Liver (tissue), 9 donors: Measurements from ENCODE around the gene FREM2. TPM values are rescaled to one million over a fixed set of nuclear protein-coding genes. Genes with fewer than 3 reads are reported as not detected.

ENCODE experiments used
- DNase-seq: peaks from one replicate; pipeline ENCODE4 v3.0.0-alpha.2; 2017; ENCODE audit warnings: low spot score
- H3K27ac ChIP-seq, 2 donors: one replicate each; pipeline ENCODE4 v1.7.0; 2013; ENCODE audit warnings: inconsistent platforms in 2 of 2, low read length in 2 of 2, control low read depth in 1 of 2, low read depth in 1 of 2, mild to moderate bottlenecking in 1 of 2
- H3K27me3 ChIP-seq, 4 donors: one replicate each; pipeline versions ENCODE4 v1.6.1 to v1.7.0; 2013; ENCODE audit warnings: low read length in 3 of 4, inconsistent platforms in 1 of 4, mild to moderate bottlenecking in 1 of 4, moderate library complexity in 1 of 4; ENCODE audit not compliant: control insufficient read depth in 4 of 4, insufficient read depth in 4 of 4
- H3K36me3 ChIP-seq, 4 donors: one replicate each; pipeline versions ENCODE4 v1.6.1 to v1.7.0; 2013; ENCODE audit warnings: low read length in 3 of 4, mild to moderate bottlenecking in 3 of 4, low read depth in 1 of 4, moderate library complexity in 1 of 4; ENCODE audit not compliant: control insufficient read depth in 4 of 4, insufficient read depth in 3 of 4
- H3K4me1 ChIP-seq, 4 donors: one replicate each; pipeline versions ENCODE4 v1.6.1 to v1.7.0; 2013; ENCODE audit warnings: low read length in 3 of 4, mild to moderate bottlenecking in 3 of 4, moderate library complexity in 1 of 4; ENCODE audit not compliant: control insufficient read depth in 4 of 4, insufficient read depth in 4 of 4
- H3K4me3 ChIP-seq, 3 donors: one replicate each; pipeline versions ENCODE4 v1.6.1 to v1.7.0; 2013; ENCODE audit warnings: low read length in 3 of 3, control low read depth in 1 of 3, low read depth in 1 of 3, mild to moderate bottlenecking in 1 of 3
- H3K9ac ChIP-seq, 2 donors: one replicate each; pipeline ENCODE4 v1.7.0; 2013; ENCODE audit warnings: low read length in 2 of 2, mild to moderate bottlenecking in 2 of 2, moderate library complexity in 2 of 2, control low read depth in 1 of 2, low read depth in 1 of 2
- H3K9me3 ChIP-seq, 4 donors: one replicate each; pipeline versions ENCODE4 v1.6.1 to v1.7.0; 2013; ENCODE audit warnings: low read length in 3 of 4; ENCODE audit not compliant: control insufficient read depth in 4 of 4
- FOXA2 ChIP-seq: IDR thresholded peaks from 2 replicates; pipeline ENCODE4 v1.6.1; 2016; ENCODE audit warnings: antibody characterized with exemption
- GABPA ChIP-seq, 2 donors: IDR thresholded peaks in 1 of 2; conservative IDR thresholded peaks in 1 of 2; 2 replicates each; pipeline ENCODE4 v1.6.1; 2016; ENCODE audit warnings: antibody characterized with exemption in 2 of 2, mild to moderate bottlenecking in 1 of 2, moderate library complexity in 1 of 2
- HNF4A ChIP-seq, 2 donors: conservative IDR thresholded peaks; 2 replicates each; pipeline ENCODE4 v1.6.1; 2016; ENCODE audit warnings: antibody characterized with exemption in 2 of 2, mild to moderate bottlenecking in 2 of 2
- HNF4G ChIP-seq: IDR thresholded peaks from 2 replicates; pipeline ENCODE4 v1.6.1; 2016; ENCODE audit warnings: antibody characterized with exemption
- NR2F2 ChIP-seq: IDR thresholded peaks from 2 replicates; pipeline ENCODE4 v1.6.1; 2016; ENCODE audit warnings: antibody characterized with exemption
- RAD21 ChIP-seq, 2 donors: IDR thresholded peaks; 2 replicates each; pipeline ENCODE4 v1.6.1; 2016; ENCODE audit warnings: antibody characterized with exemption in 2 of 2, mild to moderate bottlenecking in 2 of 2
- RXRA ChIP-seq, 2 donors: IDR thresholded peaks; 2 replicates each; pipeline ENCODE4 v1.6.1; 2017 to 2018; ENCODE audit warnings: antibody characterized with exemption in 2 of 2, mild to moderate bottlenecking in 1 of 2
- TAF1 ChIP-seq: conservative IDR thresholded peaks from 2 replicates; pipeline ENCODE4 v1.6.1; 2016; ENCODE audit warnings: antibody characterized with exemption, mild to moderate bottlenecking
- YY1 ChIP-seq: IDR thresholded peaks from 2 replicates; pipeline ENCODE4 v1.6.1; 2016; ENCODE audit warnings: antibody characterized with exemption, mild to moderate bottlenecking
- WGBS: extraction: QIAGEN DNeasy Blood & Tissue Kit; methylation state at CpG from one replicate; pipeline ENCODE4 v1.1.7; 2013; 5-methylcytosine and 5-hydroxymethylcytosine counted together
- polyA plus RNA-seq, 2 donors: library from polyadenylated mRNA; stranded (reverse) in 1 of 2; unstranded in 1 of 2; fragments of 200-250 nt in 1 of 2; fragments of >200 nt in 1 of 2; fragmentation: Nextera tagmentation in 1 of 2; extraction: Ambion mirVana in 1 of 2; gene quantifications; one replicate each; pipeline versions ENCODE4 v1.2.1 to v1.2.3, GENCODE V29; 2013 to 2015
- total RNA-seq, 2 donors: library from RNA; depleted of rRNA; stranded (reverse); fragments of >200 nt; gene quantifications; one replicate each; pipeline ENCODE4 v1.2.3, GENCODE V29; 2014
- TF ChIP-seq, protein P1 (sequence below): fragments of 150-350 bp; IDR thresholded peaks from 2 replicates; pipeline ENCODE4 v1.5.1; 2017; ENCODE audit warnings: improper control_type of control experiment, low read depth, low read length; ENCODE audit not compliant: missing input control
- TF ChIP-seq, protein P2 (sequence below): IDR thresholded peaks from 2 replicates; pipeline ENCODE4 v1.6.1; 2016; ENCODE audit warnings: antibody characterized with exemption
- TF ChIP-seq, protein P3 (sequence below): IDR thresholded peaks from 2 replicates; pipeline ENCODE4 v1.6.1; 2016; ENCODE audit warnings: antibody characterized with exemption
- TF ChIP-seq, protein P4 (sequence below): IDR thresholded peaks from 2 replicates; pipeline ENCODE4 v1.6.1; 2016; ENCODE audit warnings: antibody characterized with exemption, mild to moderate bottlenecking
- donor health status: healthy.
- donor health status: healthy.
- donor health status: healthy.
- donor health status: healthy.
- donor health status: healthy.

Gene FREM2
- total and polyA plus RNA-seq, 4 donors: 0.17 to 1.7 (median 0.37) TPM

DNA sequence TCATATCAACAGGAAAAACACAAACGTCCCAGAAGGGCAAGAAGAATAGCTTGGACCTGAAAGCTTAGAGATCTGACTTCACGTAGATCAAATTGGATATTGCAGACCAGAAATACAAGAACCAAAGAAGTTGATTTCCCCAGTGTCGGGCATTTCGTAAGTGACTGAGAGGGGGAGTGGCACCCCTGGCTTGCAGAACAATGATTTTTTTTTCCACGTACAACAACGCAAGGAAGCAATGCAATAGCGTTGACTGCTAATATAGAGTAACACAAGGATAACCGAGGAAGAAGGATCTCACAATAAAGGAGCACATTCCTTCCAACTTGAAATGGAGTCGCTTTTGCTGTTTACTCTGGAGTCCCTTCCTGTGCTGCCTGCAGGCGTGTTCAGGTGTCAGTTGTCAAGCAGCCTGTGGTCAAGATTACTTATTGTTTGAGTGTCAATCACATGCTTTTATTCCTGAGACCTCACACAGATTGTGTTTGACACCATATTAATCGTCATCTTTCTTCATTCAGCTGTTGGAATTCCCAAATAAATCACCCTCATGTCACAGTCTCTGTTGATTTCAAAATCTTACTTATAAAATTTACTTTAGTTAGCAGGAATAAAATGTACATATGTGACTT, 139.4 kb downstream of the FREM2 start:
- Histone ChIP-seq H3K9me3 (no peaks in the 10 kb centered on the region), H3K4me3 (no peak overlapping the region), H3K9ac (no peak overlapping the region), H3K4me1 (no peaks in the 10 kb centered on the region), H3K27me3 (no peaks in the 10 kb centered on the region), H3K27ac (no peak overlapping the region), H3K36me3 (no peaks in the 10 kb centered on the region)
- no peak for TF ChIP-seq GABPA (IDR thresholded peaks at IDR 0.05 in 1 of 2, conservative IDR thresholded peaks at IDR 0.05 in 1 of 2)
- no peak for TF ChIP-seq NR2F2
- no peak for TF ChIP-seq FOXA2
- TF ChIP-seq, protein P1, sequence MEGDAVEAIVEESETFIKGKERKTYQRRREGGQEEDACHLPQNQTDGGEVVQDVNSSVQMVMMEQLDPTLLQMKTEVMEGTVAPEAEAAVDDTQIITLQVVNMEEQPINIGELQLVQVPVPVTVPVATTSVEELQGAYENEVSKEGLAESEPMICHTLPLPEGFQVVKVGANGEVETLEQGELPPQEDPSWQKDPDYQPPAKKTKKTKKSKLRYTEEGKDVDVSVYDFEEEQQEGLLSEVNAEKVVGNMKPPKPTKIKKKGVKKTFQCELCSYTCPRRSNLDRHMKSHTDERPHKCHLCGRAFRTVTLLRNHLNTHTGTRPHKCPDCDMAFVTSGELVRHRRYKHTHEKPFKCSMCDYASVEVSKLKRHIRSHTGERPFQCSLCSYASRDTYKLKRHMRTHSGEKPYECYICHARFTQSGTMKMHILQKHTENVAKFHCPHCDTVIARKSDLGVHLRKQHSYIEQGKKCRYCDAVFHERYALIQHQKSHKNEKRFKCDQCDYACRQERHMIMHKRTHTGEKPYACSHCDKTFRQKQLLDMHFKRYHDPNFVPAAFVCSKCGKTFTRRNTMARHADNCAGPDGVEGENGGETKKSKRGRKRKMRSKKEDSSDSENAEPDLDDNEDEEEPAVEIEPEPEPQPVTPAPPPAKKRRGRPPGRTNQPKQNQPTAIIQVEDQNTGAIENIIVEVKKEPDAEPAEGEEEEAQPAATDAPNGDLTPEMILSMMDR: no peak
- TF ChIP-seq HNF4G: no peak
- TF ChIP-seq, protein P2, sequence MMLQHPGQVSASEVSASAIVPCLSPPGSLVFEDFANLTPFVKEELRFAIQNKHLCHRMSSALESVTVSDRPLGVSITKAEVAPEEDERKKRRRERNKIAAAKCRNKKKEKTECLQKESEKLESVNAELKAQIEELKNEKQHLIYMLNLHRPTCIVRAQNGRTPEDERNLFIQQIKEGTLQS: no peak
- TF ChIP-seq, protein P3, sequence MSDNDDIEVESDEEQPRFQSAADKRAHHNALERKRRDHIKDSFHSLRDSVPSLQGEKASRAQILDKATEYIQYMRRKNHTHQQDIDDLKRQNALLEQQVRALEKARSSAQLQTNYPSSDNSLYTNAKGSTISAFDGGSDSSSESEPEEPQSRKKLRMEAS: no peak
- no peak for TF ChIP-seq YY1
- TF ChIP-seq RXRA (IDR thresholded peaks at IDR 0.05): no peak
- DNase-seq: no peak
- 72% methylated on average over 11 of the region's 11 CpGs for whole genome bisulfite sequencing

DNA sequence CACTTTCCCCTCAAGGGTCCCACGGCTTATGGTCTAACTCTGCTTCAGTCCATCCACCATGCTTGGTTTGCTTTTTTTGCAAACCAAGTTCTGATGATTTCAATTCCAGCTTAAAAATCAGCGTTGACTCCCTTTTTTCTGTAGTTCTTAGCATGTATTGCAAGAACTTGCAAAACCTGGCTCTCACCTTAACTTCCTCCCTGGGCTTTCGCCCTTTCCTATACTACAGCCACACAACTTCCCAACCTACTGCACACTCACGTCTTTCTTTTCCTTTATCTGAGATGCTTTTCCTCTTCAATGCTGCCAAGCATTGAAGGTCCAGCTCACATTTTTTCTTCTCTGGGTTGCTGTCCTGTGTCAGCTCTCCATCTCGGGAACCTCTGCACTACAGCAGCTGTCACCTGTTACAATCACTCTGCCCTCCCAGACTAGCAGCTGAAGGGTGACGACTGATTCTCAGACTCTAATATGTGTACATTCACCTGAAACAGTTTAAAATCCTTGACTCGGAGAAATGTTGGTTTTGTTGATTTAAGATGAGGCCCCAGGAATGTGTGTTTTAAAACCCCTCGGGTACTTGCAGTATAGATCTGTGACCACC, 143.7 kb downstream of the FREM2 start:
- 74% methylated on average over 8 of the region's 8 CpGs for WGBS
- TF ChIP-seq NR2F2 (no peak), RXRA (IDR thresholded peaks at IDR 0.05) (no peak), YY1 (no peak), TAF1 (no peak), HNF4A (conservative IDR thresholded peaks at IDR 0.05) (no peak), RAD21 (IDR thresholded peaks at IDR 0.05) (no peak)
- TF ChIP-seq, protein P4, sequence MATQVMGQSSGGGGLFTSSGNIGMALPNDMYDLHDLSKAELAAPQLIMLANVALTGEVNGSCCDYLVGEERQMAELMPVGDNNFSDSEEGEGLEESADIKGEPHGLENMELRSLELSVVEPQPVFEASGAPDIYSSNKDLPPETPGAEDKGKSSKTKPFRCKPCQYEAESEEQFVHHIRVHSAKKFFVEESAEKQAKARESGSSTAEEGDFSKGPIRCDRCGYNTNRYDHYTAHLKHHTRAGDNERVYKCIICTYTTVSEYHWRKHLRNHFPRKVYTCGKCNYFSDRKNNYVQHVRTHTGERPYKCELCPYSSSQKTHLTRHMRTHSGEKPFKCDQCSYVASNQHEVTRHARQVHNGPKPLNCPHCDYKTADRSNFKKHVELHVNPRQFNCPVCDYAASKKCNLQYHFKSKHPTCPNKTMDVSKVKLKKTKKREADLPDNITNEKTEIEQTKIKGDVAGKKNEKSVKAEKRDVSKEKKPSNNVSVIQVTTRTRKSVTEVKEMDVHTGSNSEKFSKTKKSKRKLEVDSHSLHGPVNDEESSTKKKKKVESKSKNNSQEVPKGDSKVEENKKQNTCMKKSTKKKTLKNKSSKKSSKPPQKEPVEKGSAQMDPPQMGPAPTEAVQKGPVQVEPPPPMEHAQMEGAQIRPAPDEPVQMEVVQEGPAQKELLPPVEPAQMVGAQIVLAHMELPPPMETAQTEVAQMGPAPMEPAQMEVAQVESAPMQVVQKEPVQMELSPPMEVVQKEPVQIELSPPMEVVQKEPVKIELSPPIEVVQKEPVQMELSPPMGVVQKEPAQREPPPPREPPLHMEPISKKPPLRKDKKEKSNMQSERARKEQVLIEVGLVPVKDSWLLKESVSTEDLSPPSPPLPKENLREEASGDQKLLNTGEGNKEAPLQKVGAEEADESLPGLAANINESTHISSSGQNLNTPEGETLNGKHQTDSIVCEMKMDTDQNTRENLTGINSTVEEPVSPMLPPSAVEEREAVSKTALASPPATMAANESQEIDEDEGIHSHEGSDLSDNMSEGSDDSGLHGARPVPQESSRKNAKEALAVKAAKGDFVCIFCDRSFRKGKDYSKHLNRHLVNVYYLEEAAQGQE: no peak
- TF ChIP-seq, protein P1: no peak
- TF ChIP-seq, protein P2: no peak
- TF ChIP-seq, protein P3: no peak

More for the DNA sequence above, 143.7 kb downstream of the FREM2 start:
- Histone ChIP-seq H3K27ac (no peak overlapping the region), H3K36me3 (no peaks in the 10 kb centered on the region), H3K4me3 (no peak overlapping the region), H3K9ac (no peak overlapping the region), H3K9me3 (no peaks in the 10 kb centered on the region), H3K4me1 (no peaks in the 10 kb centered on the region), H3K27me3 (no peaks in the 10 kb centered on the region)
- DNase-seq: no peak
